CD4-positive, alpha-beta T cell (primary cell): ENCODE measurements around the gene PTTG2. TPM values are rescaled to one million over a fixed set of nuclear protein-coding genes. Genes with fewer than 3 reads are reported as not detected.
"Not testable (repeated sequence)": the region's sequence is repeated elsewhere in the genome, so short reads cannot be mapped to it uniquely, and the experiment has no call there.

Experiments used
- ATAC-seq: fragments of 200-7000 bp; cut with Tn5 transposase; one replicate; pipeline ENCODE4 v1.10.0; 2022; ENCODE audit warnings: mild to moderate bottlenecking; ENCODE audit not compliant: poor library complexity
- CTCF ChIA-PET: fragments of 350-600 bp; sonication (Branson Sonifier 250); formaldehyde crosslinking; loops from one replicate; lab custom pipeline; 2021; ENCODE audit warnings: antibody characterized with exemption, inconsistent platforms; lab: Charles Lee
- POLR2A ChIA-PET: fragments of 350-600 bp; sonication (Branson Sonifier 250); formaldehyde crosslinking; loops from one replicate; lab custom pipeline; 2021; ENCODE audit warnings: antibody characterized with exemption, inconsistent platforms; lab: Charles Lee
- DNase-seq, 14 experiments: peaks; one replicate each; pipeline ENCODE4 v3.0.0-alpha.2; 2013 to 2020; ENCODE audit warnings: mixed read lengths in 2 of 14
- H3K27ac ChIP-seq, 2 donors: one replicate each; pipeline versions ENCODE4 v1.5.1 to v1.7.0; 2013; ENCODE audit warnings: low read length in 2 of 2, low read depth in 1 of 2, mild to moderate bottlenecking in 1 of 2
- H3K27me3 ChIP-seq, 2 experiments: 1 replicate in 1 of 2; 2 replicates in 1 of 2; pipeline versions ENCODE4 v1.6.1 to v1.7.0; 2013; ENCODE audit warnings: low read length in 2 of 2, control low read depth in 1 of 2, mild to moderate bottlenecking in 1 of 2, moderate library complexity in 1 of 2; ENCODE audit not compliant: insufficient read depth in 2 of 2, control insufficient read depth in 1 of 2
- H3K36me3 ChIP-seq: one replicate; pipeline ENCODE4 v1.6.1; 2013; ENCODE audit warnings: low read length, control low read depth; ENCODE audit not compliant: insufficient read depth
- H3K4me1 ChIP-seq: one replicate; pipeline ENCODE4 v1.6.1; 2013; ENCODE audit warnings: low read length, control low read depth; ENCODE audit not compliant: insufficient read depth
- H3K4me3 ChIP-seq: one replicate; pipeline ENCODE4 v1.5.1; 2013; ENCODE audit warnings: mild to moderate bottlenecking, low read length, moderate library complexity
- H3K9me3 ChIP-seq, 2 experiments: 1 replicate in 1 of 2; 2 replicates in 1 of 2; pipeline versions ENCODE4 v1.6.1 to v1.7.0; 2013; ENCODE audit warnings: low read length in 2 of 2, mild to moderate bottlenecking in 2 of 2, control low read depth in 1 of 2, moderate library complexity in 1 of 2; ENCODE audit not compliant: control insufficient read depth in 1 of 2, insufficient read depth in 1 of 2
- H3K27ac Mint-ChIP-seq: one replicate; pipeline ENCODE4 v1.8.0; 2020; ENCODE audit warnings: mixed read lengths
- H3K27me3 Mint-ChIP-seq: one replicate; pipeline ENCODE4 v1.8.0; 2021; ENCODE audit warnings: mixed read lengths
- H3K36me3 Mint-ChIP-seq: one replicate; pipeline ENCODE4 v1.8.0; 2021; ENCODE audit warnings: low read depth, mixed read lengths
- H3K4me1 Mint-ChIP-seq: one replicate; pipeline ENCODE4 v1.8.0; 2021; ENCODE audit warnings: low read depth, mixed read lengths
- H3K4me3 Mint-ChIP-seq: one replicate; pipeline ENCODE4 v1.8.0; 2020; ENCODE audit warnings: mild to moderate bottlenecking, mixed read lengths
- H3K9me3 Mint-ChIP-seq: one replicate; pipeline ENCODE4 v1.8.0; 2020; ENCODE audit warnings: mixed read lengths
- CTCF ChIP-seq: fragments of 200-600 bp; IDR thresholded peaks from one replicate; pipeline ENCODE4 v1.8.0; 2022; ENCODE audit warnings: antibody characterized with exemption, mild to moderate bottlenecking
- intact Hi-C, 2 experiments: fragments of 100-400 bp; cut with DNase I in 1 of 2; cut with micrococcal nuclease in 1 of 2; formaldehyde crosslinking; loops; one replicate each; pipeline versions ENCODE4 v1.15.1 to v1.9.0; 2023 to 2025; cut with DNase I, micrococcal nuclease
- total RNA-seq, 174 experiments: library from RNA in 2 of 174; stranded (reverse) in 2 of 174; gene quantifications; one replicate each; pipeline ENCODE4 v1.2.3 and lab custom pipeline; 2021 to 2026

Gene PTTG2
- total RNA-seq, 2 experiments from 2014 or later: 0.55 to 1.3 TPM

- DNase-seq: no peak
- ChIA-PET POLR2A (no interaction called here), CTCF (no interaction called here)
- Histone ChIP-seq H3K4me1 (no peaks in the 10 kb centered on the region), H3K9me3 (peaks cover 0 to 4% of the 10 kb centered on the region in 2 experiments), H3K36me3 (peaks cover 5% of the 10 kb centered on the region), H3K27me3 (no peaks in the 10 kb centered on the region), H3K4me3 (no peak overlapping the region), H3K27ac (no peak overlapping the region)
- intact Hi-C loops: no loop called here
- H3K4me1 Mint-ChIP-seq: peaks cover 16% of the 10 kb centered on the region
- ATAC-seq: no peak
- H3K9me3 Mint-ChIP-seq: no peaks in the 10 kb centered on the region
- peaks cover 19% of the 10 kb centered on the region for H3K36me3 Mint-ChIP-seq
- no peak overlapping the region for H3K27ac Mint-ChIP-seq
- TF ChIP-seq CTCF: no peak
- H3K27me3 Mint-ChIP-seq: no peaks in the 10 kb centered on the region
- no peak overlapping the region for H3K4me3 Mint-ChIP-seq
These were observed 41.5 kb upstream of the PTTG2 start for GRCh38 chr4:37918653-37919052.

- Histone ChIP-seq H3K36me3 (peaks cover 5% of the 10 kb centered on the region), H3K27ac (no peak overlapping the region), H3K4me1 (no peaks in the 10 kb centered on the region), H3K4me3 (no peak overlapping the region), H3K9me3 (peaks cover 0 to 4% of the 10 kb centered on the region in 2 experiments), H3K27me3 (no peaks in the 10 kb centered on the region)
- Mint-ChIP-seq H3K36me3 (peaks cover 27% of the 10 kb centered on the region), H3K27ac (no peak overlapping the region), H3K9me3 (no peaks in the 10 kb centered on the region), H3K4me3 (no peak overlapping the region), H3K4me1 (peaks cover 20% of the 10 kb centered on the region), H3K27me3 (no peaks in the 10 kb centered on the region)
- DNase-seq (no peak), ATAC-seq (no peak)
- TF ChIP-seq CTCF: no peak
- ChIA-PET CTCF (interaction anchor here (0.6 kb wide), 1 partner anchor 55 kb away, joined by 3 read pairs; no protein-coding TSS in a partner anchor), POLR2A (no interaction called here)
- intact Hi-C loops: no loop called here
These were observed 37.9 kb upstream of the PTTG2 start for GRCh38 chr4:37922328-37922727.

GRCh38 chr4:37923089-37923488 lies 37.1 kb upstream of the PTTG2 start:
- H3K4me1 ChIP-seq, H3K4me3 ChIP-seq, H3K27ac Mint-ChIP-seq, H3K27me3 Mint-ChIP-seq, ATAC-seq, POLR2A ChIA-PET, H3K27ac ChIP-seq, H3K9me3 Mint-ChIP-seq, H3K4me3 Mint-ChIP-seq, H3K27me3 ChIP-seq, DNase-seq, H3K9me3 ChIP-seq, H3K36me3 ChIP-seq, intact Hi-C loops: not testable (repeated sequence)
- CTCF ChIA-PET: interaction anchor here (0.7 kb wide), 1 partner anchor 11 kb away, joined by 3 read pairs; no protein-coding TSS in a partner anchor
- Mint-ChIP-seq H3K36me3 (peaks cover 30% of the 10 kb centered on the region), H3K4me1 (peaks cover 27% of the 10 kb centered on the region)

- no peak overlapping the region for H3K4me3 Mint-ChIP-seq
- H3K27me3 Mint-ChIP-seq: no peaks in the 10 kb centered on the region
- POLR2A ChIA-PET: interaction anchor here (0.6 kb wide), 1 partner anchor 50 kb away, joined by 3 read pairs; no protein-coding TSS in a partner anchor
- H3K27me3 ChIP-seq: no peaks in the 10 kb centered on the region
- ATAC-seq: no peak
- H3K4me3 ChIP-seq: no peak overlapping the region
- no peak for TF ChIP-seq CTCF
- peaks cover 5% of the 10 kb centered on the region for H3K36me3 ChIP-seq
- H3K27ac Mint-ChIP-seq: no peak overlapping the region
- no peaks in the 10 kb centered on the region for H3K9me3 Mint-ChIP-seq
- peaks cover 36% of the 10 kb centered on the region for H3K36me3 Mint-ChIP-seq
- H3K4me1 Mint-ChIP-seq: peaks cover 45% of the 10 kb centered on the region
- peaks cover 9% of the 10 kb centered on the region for H3K4me1 ChIP-seq
- H3K27ac ChIP-seq: no peak overlapping the region
- peaks cover 0 to 4% of the 10 kb centered on the region in 2 experiments for H3K9me3 ChIP-seq
- CTCF ChIA-PET: no interaction called here
- intact Hi-C loops: no loop called here
- DNase-seq: no peak
These were observed 35.3 kb upstream of the PTTG2 start for GRCh38 chr4:37924946-37925345.
